Stimulated activated CD8-positive, alpha-beta memory T cell treated with anti-CD3 and anti-CD28 coated beads, Interleukin-7, amount 100 ng/mL, for 24 hours (primary cell): Measurements from ENCODE around the gene NOL7.
A peak's percentile ranks its signal among the peaks of the same experiment; 100 is the strongest.

Experiments
- DNase-seq: peaks from one replicate; pipeline ENCODE4 v3.0.0-alpha.2; 2020; ENCODE audit warnings: low read depth

NOL7 gene

GRCh38 chr6:13597073-13597472 is 18.1 kb upstream of the NOL7 start:
- DNase-seq = no peak

DNA sequence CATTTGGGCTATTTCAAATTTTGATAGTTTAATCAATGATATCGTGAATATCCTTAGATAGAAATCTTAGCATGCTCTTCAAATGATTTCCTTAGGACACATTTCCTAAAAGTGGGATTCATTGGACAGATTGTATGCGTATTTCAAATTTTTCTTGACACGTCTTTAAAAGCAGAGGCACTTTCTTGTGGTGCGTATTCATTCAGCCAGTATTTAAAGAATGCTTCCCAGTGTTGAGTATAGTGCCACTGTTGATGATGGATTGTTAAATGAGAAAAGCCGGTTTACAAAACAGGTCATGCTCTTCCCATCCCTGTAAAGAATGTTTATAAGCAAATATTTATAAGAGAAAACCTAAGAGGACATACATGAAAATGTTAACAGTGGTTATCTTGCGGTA is 15.1 kb upstream of the NOL7 start:
- no peak for DNase-seq

DNA sequence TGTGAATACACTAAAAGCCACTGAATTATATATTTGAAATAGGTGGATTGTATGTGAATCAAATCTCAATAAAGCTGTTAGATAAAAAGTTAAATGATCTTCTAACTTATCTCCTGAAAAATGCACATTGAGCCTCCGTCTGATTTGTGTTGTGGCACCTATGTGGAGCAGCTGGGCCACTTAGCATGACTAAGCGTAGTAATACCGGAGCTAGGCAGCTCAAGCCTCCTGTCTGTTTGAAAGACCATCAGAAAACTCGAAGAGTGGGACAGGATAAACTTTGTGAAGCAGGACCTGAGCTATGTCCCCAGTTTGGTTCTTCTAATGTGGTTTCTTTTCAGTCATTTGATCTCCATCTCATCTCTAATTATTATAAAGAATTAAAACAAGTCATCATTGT is 11.0 kb upstream of the NOL7 start:
- DNase-seq = no peak

DNA sequence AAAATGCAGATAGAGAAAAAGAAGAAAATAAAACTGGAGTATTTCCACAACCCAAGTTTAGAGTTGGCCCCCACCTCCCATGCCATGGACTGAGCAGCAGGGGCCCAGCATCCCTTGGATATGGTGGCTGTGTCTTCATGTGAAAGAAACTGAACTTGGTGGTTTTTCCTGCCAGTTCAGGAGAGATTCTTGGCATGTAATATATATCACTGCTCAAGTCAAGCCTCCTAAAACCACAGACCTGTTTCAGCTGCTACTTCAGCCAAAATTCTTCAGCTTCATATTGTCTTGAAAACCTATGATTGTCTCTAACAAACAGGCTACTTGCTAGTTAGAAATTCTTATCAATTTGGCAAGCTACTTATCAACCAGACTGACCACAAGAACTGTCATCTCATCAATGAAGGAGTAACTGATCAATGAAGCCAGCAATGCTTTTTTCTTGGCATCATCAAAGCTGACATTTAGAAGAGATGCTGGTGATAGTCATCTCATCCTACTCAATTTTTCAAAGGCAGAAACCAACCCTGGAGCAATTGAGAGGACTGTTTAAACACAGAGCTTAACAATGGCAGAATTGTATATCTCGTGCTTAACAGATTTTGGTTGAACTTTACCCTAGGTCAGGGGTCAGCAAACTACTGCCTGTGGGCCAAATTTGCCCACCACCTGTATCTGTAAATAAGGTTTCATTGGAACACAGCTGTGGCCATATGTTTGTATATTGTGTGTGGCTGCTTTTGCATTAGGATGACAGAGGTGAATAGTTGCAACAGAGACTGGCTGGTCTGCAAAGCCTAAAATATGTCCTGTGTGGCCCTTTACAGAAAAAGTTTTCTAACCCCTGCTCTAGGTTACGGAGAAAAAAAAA is 10.4 kb upstream of the NOL7 start:
- no peak for DNase-seq

DNA sequence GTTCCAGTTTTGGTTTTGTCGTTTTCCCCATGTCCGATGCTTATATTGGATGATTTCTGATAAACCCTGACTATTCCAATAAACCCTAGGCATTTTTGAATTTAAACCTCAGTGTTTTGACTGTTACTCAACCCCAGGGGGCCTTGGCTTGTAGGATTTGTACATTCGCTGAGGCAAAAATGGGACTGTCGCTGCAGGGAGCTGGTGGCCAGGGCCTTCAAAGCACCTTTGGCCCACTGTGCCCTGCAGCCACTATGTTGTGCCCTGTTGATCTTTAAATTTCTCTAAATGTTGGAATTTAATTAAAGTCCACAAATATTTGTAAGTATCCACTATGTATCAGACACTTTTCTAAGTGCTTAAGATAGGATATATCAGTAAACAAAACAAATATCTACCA is 9.5 kb upstream of the NOL7 start:
- no peak for DNase-seq

- no peak for DNase-seq
Measured at GRCh38 chr6:13611715-13612114, 3.4 kb upstream of the NOL7 start.

DNA sequence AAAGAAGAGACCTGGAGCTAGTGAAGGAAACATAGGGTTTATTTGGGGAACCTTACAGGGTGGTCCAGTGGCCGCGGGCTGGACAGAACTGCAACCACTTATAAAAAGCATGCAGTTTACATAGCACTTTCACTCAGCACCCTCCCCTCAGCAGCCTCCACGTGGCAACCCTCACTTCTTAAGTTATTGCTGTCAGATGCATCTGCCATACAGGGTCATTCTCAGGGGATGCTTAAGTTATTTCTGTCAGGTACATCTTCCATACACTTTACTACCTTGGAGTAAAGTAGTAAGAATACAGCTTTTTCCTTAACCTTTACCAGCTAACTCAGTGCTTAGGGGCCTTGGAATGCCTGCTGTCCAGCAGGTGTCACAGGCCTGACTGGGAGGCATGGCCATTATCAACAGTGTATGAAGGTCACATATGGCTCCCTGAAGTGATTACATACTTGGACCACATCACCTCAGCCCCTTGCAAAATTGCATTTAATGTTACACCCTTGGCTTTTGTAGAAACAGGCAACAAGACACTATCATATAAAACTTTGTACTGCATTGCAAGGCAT is 2.0 kb upstream of the NOL7 start:
- DNase-seq = no peak

DNA sequence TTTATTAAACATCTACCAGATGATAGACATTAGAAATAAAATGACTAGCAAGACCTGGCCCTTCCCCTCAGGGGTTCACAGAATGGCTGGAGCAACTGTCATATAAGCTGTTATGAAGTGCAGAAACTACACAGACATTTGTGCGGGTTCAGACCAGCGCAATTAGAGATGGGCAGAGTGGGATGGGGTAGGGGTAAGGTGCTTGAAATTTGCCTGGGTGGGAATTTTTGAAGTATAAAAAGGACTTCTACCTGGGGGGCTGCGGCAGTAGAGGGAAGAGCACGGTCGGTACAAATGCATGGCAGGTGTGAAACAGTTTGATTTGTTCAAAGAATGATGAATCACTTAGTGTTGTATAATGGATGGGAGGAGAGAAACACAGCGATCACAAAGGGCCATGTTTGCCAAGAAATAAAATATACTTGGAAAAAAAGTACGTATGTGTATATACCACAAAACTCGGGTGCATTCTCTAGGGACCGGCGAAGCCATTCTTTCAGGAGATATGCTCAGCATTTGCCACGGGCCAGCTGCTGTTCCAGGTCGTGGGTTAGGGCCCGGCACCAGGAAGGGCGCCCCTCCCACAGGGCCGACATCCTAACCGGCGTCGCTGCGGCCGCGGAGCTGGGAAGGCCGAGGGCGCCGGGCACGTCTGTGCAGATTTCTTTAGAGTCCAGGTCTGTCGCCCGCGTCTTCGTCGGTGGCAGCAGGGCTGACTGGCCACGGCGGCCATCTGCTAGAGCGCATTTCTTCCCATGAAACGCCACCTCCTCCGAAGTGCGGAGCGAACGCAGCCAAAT is 809 bp upstream of the NOL7 start:
- DNase-seq = no peak

GRCh38 chr6:13615792-13616120 is 621 bp downstream of the NOL7 start:
- peak; percentile 26 for DNase-seq

- DNase-seq = no peak
Measured at GRCh38 chr6:13617066-13617465, 1.9 kb downstream of the NOL7 start.

- DNase-seq = no peak
Measured at GRCh38 chr6:13624871-13625288, 9.7 kb downstream of the NOL7 start.

GRCh38 chr6:13629459-13630116 is 14.5 kb downstream of the NOL7 start:
- DNase-seq = no peak

DNA sequence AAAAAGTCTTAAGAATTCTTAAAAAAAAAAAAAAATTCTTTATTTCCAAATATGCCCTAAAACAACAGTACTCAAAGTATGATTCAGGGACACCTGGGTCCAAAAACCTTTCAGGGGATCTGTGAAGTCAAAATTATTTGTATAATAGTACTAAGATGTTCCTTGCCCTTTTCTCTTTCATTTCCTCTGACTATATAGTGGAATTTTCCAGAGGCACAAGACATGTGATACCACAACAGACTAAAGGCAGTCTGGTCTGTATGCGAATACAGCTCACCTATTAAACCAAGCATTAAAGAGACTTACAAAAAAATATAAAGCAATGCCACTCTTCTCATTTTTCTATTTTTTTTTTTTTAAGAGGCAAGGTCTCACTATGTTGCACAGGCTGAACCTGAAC is 15.4 kb downstream of the NOL7 start:
- DNase-seq = no peak

- DNase-seq = no peak
Measured at GRCh38 chr6:13633343-13633742, 18.2 kb downstream of the NOL7 start.

DNA sequence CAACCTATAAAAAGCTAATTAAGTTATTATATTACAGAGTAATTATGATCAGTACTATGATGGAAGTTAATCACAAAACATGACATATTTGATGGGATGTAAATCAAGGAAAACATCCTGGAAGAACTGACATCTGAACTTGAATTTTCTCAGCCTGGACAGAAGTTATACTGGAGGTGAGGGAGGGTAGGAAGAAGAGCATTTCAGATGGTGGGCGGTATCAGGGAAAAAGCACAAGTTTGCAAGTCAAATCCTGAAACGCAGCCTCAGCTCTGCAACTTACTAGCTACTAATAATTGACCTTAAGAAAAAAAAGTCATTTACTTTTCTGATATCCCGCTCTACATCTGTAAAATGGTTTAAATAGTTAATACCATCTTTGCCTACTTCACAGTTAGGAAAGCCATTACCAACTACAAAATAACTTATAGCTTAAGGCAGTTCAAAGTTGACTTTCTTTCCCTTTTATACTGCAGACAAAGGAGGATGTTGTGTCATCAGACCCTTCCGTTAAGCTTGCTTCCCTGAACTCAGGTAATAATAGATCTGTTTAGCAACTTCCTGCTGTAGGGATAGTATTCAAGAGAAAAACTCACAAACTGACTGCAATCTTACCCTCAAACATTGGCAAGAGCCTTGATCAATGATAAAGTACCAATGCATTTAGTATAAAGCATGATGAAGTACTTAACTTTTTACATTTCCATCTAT is 21.0 kb downstream of the NOL7 start:
- DNase-seq = no peak

DNA sequence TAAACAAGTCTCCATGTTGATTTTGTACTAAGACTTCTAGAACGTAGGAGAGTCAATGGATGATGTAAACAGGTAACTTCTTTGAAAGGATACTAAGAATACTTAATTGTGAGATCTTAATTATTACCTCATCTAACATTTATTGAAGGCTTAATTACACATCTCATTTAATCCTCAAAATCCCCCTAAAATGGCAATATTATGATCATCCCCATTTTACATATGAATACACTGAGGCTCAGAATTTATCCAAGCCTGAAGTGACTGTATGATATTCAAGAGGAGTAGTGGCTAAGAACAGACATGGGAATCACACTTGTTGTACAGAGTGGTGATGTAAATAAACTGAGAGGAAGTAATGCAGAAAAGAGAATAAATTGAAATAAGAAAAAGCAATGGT is 22.9 kb downstream of the NOL7 start:
- no peak for DNase-seq

GRCh38 chr6:13638626-13639025 is 23.5 kb downstream of the NOL7 start:
- no peak for DNase-seq

DNA sequence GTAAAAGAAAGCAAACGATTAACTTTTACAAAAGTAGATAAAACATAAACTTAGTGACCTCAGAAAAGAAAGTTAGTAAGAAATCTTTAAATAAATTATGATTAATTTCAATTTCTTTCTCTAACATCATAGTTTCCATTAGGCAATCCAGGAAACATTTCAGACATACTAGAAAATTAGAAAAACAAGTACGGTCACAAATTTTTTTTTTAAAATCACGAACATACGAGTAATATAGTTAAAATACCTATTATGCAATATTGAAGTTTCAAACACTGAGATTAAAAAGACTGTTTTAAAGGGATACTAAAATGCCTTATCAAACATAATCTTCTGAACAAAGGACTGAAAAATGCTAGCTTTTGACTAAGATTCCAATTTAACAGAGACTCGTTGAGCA is 26.2 kb downstream of the NOL7 start:
- DNase-seq = no peak

GRCh38 chr6:13643125-13643524 is 28.0 kb downstream of the NOL7 start:
- no peak for DNase-seq

- no peak for DNase-seq
Measured at GRCh38 chr6:13648850-13649249, 33.7 kb downstream of the NOL7 start.

- no peak for DNase-seq
Measured at GRCh38 chr6:13649393-13649792, 34.3 kb downstream of the NOL7 start.

- DNase-seq = no peak
Measured at GRCh38 chr6:13653296-13653695, 38.2 kb downstream of the NOL7 start.
